ENCODE measurements around the gene MR1.

- TF ChIP-seq POLR2A (IDR thresholded peaks at IDR 0.05), result no peak
- TF ChIP-seq, protein P1, sequence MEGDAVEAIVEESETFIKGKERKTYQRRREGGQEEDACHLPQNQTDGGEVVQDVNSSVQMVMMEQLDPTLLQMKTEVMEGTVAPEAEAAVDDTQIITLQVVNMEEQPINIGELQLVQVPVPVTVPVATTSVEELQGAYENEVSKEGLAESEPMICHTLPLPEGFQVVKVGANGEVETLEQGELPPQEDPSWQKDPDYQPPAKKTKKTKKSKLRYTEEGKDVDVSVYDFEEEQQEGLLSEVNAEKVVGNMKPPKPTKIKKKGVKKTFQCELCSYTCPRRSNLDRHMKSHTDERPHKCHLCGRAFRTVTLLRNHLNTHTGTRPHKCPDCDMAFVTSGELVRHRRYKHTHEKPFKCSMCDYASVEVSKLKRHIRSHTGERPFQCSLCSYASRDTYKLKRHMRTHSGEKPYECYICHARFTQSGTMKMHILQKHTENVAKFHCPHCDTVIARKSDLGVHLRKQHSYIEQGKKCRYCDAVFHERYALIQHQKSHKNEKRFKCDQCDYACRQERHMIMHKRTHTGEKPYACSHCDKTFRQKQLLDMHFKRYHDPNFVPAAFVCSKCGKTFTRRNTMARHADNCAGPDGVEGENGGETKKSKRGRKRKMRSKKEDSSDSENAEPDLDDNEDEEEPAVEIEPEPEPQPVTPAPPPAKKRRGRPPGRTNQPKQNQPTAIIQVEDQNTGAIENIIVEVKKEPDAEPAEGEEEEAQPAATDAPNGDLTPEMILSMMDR (IDR thresholded peaks at IDR 0.05), result no peak
These were observed 22.2 kb upstream of the MR1 start for GRCh38 chr1:181011301-181012202.

Data from heart left ventricle (tissue), 13 donors.